ENCODE results near the gene ZWILCH.

DNA sequence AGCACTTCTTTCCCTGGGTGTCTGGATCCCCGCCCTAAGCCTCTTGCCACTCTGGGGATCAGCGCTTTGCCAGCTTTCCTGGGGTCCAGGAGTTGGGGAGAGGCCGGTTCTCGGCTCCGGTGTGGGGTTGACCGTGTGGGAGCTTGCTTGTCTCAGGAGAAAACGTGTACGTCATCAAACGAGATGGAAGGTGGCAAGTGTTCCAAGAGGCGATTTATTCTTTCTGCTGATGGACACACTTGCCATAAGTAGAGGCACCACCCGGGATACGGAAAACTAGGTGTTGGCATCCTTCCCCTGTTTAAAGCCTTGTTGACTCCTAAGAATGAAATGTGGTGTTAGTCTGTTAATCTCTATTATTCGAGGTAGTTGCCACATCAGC is 295 bp downstream of the ZWILCH start:
- TF ChIP-seq, protein P1, sequence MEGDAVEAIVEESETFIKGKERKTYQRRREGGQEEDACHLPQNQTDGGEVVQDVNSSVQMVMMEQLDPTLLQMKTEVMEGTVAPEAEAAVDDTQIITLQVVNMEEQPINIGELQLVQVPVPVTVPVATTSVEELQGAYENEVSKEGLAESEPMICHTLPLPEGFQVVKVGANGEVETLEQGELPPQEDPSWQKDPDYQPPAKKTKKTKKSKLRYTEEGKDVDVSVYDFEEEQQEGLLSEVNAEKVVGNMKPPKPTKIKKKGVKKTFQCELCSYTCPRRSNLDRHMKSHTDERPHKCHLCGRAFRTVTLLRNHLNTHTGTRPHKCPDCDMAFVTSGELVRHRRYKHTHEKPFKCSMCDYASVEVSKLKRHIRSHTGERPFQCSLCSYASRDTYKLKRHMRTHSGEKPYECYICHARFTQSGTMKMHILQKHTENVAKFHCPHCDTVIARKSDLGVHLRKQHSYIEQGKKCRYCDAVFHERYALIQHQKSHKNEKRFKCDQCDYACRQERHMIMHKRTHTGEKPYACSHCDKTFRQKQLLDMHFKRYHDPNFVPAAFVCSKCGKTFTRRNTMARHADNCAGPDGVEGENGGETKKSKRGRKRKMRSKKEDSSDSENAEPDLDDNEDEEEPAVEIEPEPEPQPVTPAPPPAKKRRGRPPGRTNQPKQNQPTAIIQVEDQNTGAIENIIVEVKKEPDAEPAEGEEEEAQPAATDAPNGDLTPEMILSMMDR (IDR thresholded peaks at IDR 0.05): no peak
- no peak for TF ChIP-seq POLR2A (IDR thresholded peaks at IDR 0.05)
